Fibroblast of the aortic adventitia (primary cell): Measurements from ENCODE around the gene APBB1IP. TPM values are rescaled to one million over a fixed set of nuclear protein-coding genes. Genes with fewer than 3 reads are reported as not detected.
A peak's percentile ranks its signal among the peaks of the same experiment; 100 is the strongest.
"Not testable (repeated sequence)": the region's sequence is repeated elsewhere in the genome, so short reads cannot be mapped to it uniquely, and the experiment has no call there.

Experiments
- DNase-seq: peaks from one replicate; pipeline ENCODE4 v3.0.0-alpha.2; 2010; ENCODE audit warnings: low read depth
- H3K4me3 ChIP-seq: 2 replicates; pipeline ENCODE4 v1.5.1; 2011; ENCODE audit warnings: low read depth, mild to moderate bottlenecking, control low read depth, low read length, moderate library complexity
- CTCF ChIP-seq: IDR thresholded peaks from 2 replicates; pipeline ENCODE4 v1.5.1; 2011; ENCODE audit warnings: mild to moderate bottlenecking, low read length, control low read depth, inconsistent platforms; ENCODE audit not compliant: insufficient read depth
- total RNA-seq: library from RNA; depleted of rRNA; stranded (reverse); fragments of >200 nt; gene quantifications from 2 replicates; pipeline ENCODE4 v1.2.3, GENCODE V29; 2012; ENCODE audit warnings: low replicate concordance

APBB1IP gene
- total RNA-seq, 1 donor, result 2.9 TPM

GRCh38 chr10:26464632-26465280 lies 26.6 kb downstream of the APBB1IP start:
- no peak for TF ChIP-seq CTCF
- H3K4me3 ChIP-seq, result no peak overlapping the region
- no peak for DNase-seq

GRCh38 chr10:26466531-26466930 lies 28.4 kb downstream of the APBB1IP start:
- not testable (repeated sequence) for H3K4me3 ChIP-seq, DNase-seq

- no peak overlapping the region for H3K4me3 ChIP-seq
- no peak for DNase-seq
- no peak for TF ChIP-seq CTCF
Measured at GRCh38 chr10:26467639-26468038, 29.5 kb downstream of the APBB1IP start.

GRCh38 chr10:26468291-26468690 lies 30.1 kb downstream of the APBB1IP start:
- DNase-seq, result peak; percentile 42
- H3K4me3 ChIP-seq, result no peak overlapping the region
- TF ChIP-seq CTCF, result no peak

- no peak overlapping the region for H3K4me3 ChIP-seq
- DNase-seq, result no peak
- TF ChIP-seq CTCF, result no peak
Measured at GRCh38 chr10:26468700-26469099, 30.6 kb downstream of the APBB1IP start.

- DNase-seq, result no peak
- TF ChIP-seq CTCF, result no peak
- H3K4me3 ChIP-seq, result no peak overlapping the region
Measured at GRCh38 chr10:26472492-26472778, 34.3 kb downstream of the APBB1IP start.

GRCh38 chr10:26474026-26474425 lies 35.9 kb downstream of the APBB1IP start:
- peak; percentile 72 for DNase-seq
- H3K4me3 ChIP-seq, result no peak overlapping the region
- TF ChIP-seq CTCF, result no peak

- DNase-seq, H3K4me3 ChIP-seq: not testable (repeated sequence)
Measured at GRCh38 chr10:26474845-26475244, 36.7 kb downstream of the APBB1IP start.
